Measurements from ENCODE around the gene MAST3. TPM values are rescaled to one million over a fixed set of nuclear protein-coding genes. Genes with fewer than 3 reads are reported as not detected.

MAST3 gene
- total and polyA plus RNA-seq, 4 donors = 4.3 to 10.6 (median 6.7) TPM

GRCh38 chr19:18099623-18099995 is 2.0 kb downstream of the MAST3 start (continued):
- TF ChIP-seq, protein P1, sequence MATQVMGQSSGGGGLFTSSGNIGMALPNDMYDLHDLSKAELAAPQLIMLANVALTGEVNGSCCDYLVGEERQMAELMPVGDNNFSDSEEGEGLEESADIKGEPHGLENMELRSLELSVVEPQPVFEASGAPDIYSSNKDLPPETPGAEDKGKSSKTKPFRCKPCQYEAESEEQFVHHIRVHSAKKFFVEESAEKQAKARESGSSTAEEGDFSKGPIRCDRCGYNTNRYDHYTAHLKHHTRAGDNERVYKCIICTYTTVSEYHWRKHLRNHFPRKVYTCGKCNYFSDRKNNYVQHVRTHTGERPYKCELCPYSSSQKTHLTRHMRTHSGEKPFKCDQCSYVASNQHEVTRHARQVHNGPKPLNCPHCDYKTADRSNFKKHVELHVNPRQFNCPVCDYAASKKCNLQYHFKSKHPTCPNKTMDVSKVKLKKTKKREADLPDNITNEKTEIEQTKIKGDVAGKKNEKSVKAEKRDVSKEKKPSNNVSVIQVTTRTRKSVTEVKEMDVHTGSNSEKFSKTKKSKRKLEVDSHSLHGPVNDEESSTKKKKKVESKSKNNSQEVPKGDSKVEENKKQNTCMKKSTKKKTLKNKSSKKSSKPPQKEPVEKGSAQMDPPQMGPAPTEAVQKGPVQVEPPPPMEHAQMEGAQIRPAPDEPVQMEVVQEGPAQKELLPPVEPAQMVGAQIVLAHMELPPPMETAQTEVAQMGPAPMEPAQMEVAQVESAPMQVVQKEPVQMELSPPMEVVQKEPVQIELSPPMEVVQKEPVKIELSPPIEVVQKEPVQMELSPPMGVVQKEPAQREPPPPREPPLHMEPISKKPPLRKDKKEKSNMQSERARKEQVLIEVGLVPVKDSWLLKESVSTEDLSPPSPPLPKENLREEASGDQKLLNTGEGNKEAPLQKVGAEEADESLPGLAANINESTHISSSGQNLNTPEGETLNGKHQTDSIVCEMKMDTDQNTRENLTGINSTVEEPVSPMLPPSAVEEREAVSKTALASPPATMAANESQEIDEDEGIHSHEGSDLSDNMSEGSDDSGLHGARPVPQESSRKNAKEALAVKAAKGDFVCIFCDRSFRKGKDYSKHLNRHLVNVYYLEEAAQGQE (IDR thresholded peaks at IDR 0.05) = no peak
- TF ChIP-seq FOXA1 (IDR thresholded peaks at IDR 0.05) (no peak), SP1 (IDR thresholded peaks at IDR 0.05) (no peak), GABPA (IDR thresholded peaks at IDR 0.05 in 1 of 2, conservative IDR thresholded peaks at IDR 0.05 in 1 of 2) (no peak)

DNA sequence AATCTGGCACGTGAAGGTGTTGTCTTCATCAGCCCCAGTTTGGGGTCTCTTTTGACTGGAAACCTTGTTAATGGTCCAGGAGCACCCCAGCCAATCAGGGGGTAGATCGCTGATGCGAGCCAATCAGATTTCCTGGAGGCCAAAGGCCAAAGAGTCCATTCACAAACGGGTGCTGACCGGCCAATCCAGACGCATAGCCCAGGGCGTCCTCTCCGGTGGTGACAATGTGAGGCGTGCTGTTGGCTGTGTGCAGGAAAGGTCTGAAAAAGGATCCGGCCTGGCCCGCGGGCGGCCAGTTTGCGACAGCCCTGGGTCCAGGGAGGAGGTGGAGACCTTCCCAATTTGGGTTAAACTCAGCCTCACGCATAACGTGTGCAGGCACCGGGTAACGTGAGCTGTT is 3.1 kb downstream of the MAST3 start:
- Histone ChIP-seq H3K9ac (ENCODE audit: low read depth in 1 of 2, low read length in 2 of 2) (no peak overlapping the region), H3K27me3 (ENCODE audit: control insufficient read depth in 4 of 4, insufficient read depth in 4 of 4, low read length in 3 of 4) (no peaks in the 10 kb centered on the region), H3K4me1 (ENCODE audit: control insufficient read depth in 4 of 4, insufficient read depth in 4 of 4, low read length in 3 of 4) (peaks cover 4 to 35% (median 24%) of the 10 kb centered on the region in 4 donors), H3K4me3 (ENCODE audit: low read depth in 1 of 3, low read length in 3 of 3) (no peak overlapping the region), H3K9me3 (ENCODE audit: control insufficient read depth in 4 of 4, low read length in 3 of 4) (no peaks in the 10 kb centered on the region), H3K36me3 (ENCODE audit: control insufficient read depth in 4 of 4, insufficient read depth in 3 of 4, low read depth in 1 of 4, low read length in 3 of 4) (no peaks in the 10 kb centered on the region), H3K27ac (ENCODE audit: low read depth in 1 of 2, low read length in 2 of 2) (no peak overlapping the region)
- no peak for DNase-seq (ENCODE audit: low spot score)
- 39% methylated on average over 18 of the region's 18 CpGs for WGBS
- TF ChIP-seq NR2F2 (IDR thresholded peaks at IDR 0.05) = no peak
- TF ChIP-seq ZBTB33 (IDR thresholded peaks at IDR 0.05) = no peak
- no peak for TF ChIP-seq RXRA (IDR thresholded peaks at IDR 0.05)

DNA sequence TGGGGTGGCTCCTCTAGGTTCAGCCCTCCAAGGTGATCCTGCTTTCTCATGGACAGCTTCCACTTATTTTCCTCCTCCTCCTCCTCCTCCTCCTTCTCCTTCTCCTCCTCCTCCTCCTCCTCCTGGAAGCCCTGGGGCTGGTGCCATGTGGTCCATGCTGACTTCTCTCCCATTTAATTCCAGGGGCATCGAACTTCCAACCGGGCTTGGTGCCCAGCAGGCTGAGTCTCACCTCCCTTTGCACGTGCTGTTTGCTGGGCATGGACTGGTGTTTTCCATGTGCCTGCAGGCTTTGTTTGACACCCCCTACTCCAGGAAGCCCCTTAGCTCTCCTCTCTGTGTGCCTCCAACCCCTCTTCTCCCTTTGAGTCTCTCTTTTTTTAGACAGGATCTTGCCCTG is 3.7 kb downstream of the MAST3 start:
- no peaks in the 10 kb centered on the region for H3K9me3 ChIP-seq (ENCODE audit: control insufficient read depth in 4 of 4, low read length in 3 of 4)
- no peak overlapping the region for H3K27ac ChIP-seq (ENCODE audit: low read depth in 1 of 2, low read length in 2 of 2)
- no peak overlapping the region for H3K9ac ChIP-seq (ENCODE audit: low read depth in 1 of 2, low read length in 2 of 2)
- TF ChIP-seq NR2F2 (IDR thresholded peaks at IDR 0.05) (no peak), RXRA (IDR thresholded peaks at IDR 0.05) (peak in 1 of 2 donors; percentile 62)
- TF ChIP-seq, protein P2, sequence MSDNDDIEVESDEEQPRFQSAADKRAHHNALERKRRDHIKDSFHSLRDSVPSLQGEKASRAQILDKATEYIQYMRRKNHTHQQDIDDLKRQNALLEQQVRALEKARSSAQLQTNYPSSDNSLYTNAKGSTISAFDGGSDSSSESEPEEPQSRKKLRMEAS (IDR thresholded peaks at IDR 0.05) = peak; percentile 85
- no peak overlapping the region for H3K4me3 ChIP-seq (ENCODE audit: low read depth in 1 of 3, low read length in 3 of 3)
- peaks cover 4 to 35% (median 24%) of the 10 kb centered on the region in 4 donors for H3K4me1 ChIP-seq (ENCODE audit: control insufficient read depth in 4 of 4, insufficient read depth in 4 of 4, low read length in 3 of 4)
- 53% methylated on average over 3 of the region's 3 CpGs for WGBS
- no peak for DNase-seq (ENCODE audit: low spot score)
- no peaks in the 10 kb centered on the region for H3K36me3 ChIP-seq (ENCODE audit: control insufficient read depth in 4 of 4, insufficient read depth in 3 of 4, low read depth in 1 of 4, low read length in 3 of 4)
- H3K27me3 ChIP-seq (ENCODE audit: control insufficient read depth in 4 of 4, insufficient read depth in 4 of 4, low read length in 3 of 4) = no peaks in the 10 kb centered on the region

DNA sequence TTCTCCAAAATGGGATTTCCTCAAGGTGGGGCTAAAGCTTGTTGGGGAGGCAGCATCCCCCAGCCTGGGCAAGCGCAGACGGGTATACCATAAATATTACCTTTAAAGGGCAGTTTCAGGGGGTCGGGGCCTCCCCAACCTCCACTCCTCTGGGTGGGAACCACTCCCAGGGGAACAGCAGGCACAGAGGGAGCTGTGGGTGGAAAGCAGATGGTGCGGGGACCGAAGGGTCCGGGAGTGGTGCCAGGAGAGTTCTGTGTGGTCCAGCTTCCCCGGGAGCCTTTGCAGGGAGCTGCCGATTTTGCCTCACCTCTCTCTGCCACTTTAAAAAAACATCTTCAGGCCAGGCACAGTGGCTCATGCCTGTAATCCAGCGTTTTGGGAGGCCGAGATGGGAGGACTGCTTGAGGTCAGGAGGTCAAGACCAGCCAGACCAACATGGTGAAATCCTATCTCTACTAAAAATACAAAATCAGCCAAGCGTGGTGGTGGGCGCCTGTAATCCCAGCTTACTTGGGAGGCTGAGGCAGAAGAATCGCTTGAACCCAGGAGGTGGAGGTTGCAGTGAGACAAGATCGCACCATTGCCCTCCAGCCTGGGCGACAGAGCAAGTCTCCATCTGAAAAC is 5.5 kb downstream of the MAST3 start:
- no peak overlapping the region for H3K4me3 ChIP-seq (ENCODE audit: low read depth in 1 of 3, low read length in 3 of 3)
- H3K4me1 ChIP-seq (ENCODE audit: control insufficient read depth in 4 of 4, insufficient read depth in 4 of 4, low read length in 3 of 4) = peaks cover 4 to 31% (median 21%) of the 10 kb centered on the region in 4 donors
- no peaks in the 10 kb centered on the region for H3K9me3 ChIP-seq (ENCODE audit: control insufficient read depth in 4 of 4, low read length in 3 of 4)
- no peaks in the 10 kb centered on the region for H3K36me3 ChIP-seq (ENCODE audit: control insufficient read depth in 4 of 4, insufficient read depth in 3 of 4, low read depth in 1 of 4, low read length in 3 of 4)
- WGBS = 92% methylated on average over 15 of the region's 15 CpGs
- no peaks in the 10 kb centered on the region for H3K27me3 ChIP-seq (ENCODE audit: control insufficient read depth in 4 of 4, insufficient read depth in 4 of 4, low read length in 3 of 4)
- no peak for DNase-seq (ENCODE audit: low spot score)
- no peak overlapping the region for H3K27ac ChIP-seq (ENCODE audit: low read depth in 1 of 2, low read length in 2 of 2)
- H3K9ac ChIP-seq (ENCODE audit: low read depth in 1 of 2, low read length in 2 of 2) = no peak overlapping the region
- TF ChIP-seq SP1 (IDR thresholded peaks at IDR 0.05) (no peak), CTCF (IDR thresholded peaks at IDR 0.05; ENCODE audit: low read depth, low read length, missing input control) (no peak), HNF4G (IDR thresholded peaks at IDR 0.05) (no peak), FOXA2 (IDR thresholded peaks at IDR 0.05) (no peak), RXRA (IDR thresholded peaks at IDR 0.05) (no peak), GABPA (IDR thresholded peaks at IDR 0.05 in 1 of 2, conservative IDR thresholded peaks at IDR 0.05 in 1 of 2) (no peak), NR2F2 (IDR thresholded peaks at IDR 0.05) (no peak), JUND (IDR thresholded peaks at IDR 0.05) (no peak), TAF1 (conservative IDR thresholded peaks at IDR 0.05) (no peak)
- TF ChIP-seq, protein P1 (IDR thresholded peaks at IDR 0.05) = no peak
- TF ChIP-seq, protein P2 (IDR thresholded peaks at IDR 0.05) = no peak

Measured in liver (tissue), 9 donors.